Stimulated activated naive B cell treated with anti-CD40 and anti-IgM and Interleukin-4, amounts not matched to agents 10 μg/mL and 1 μg/mL and 100 μg/mL, for 72 hours (primary cell): Measurements from ENCODE around the gene SFT2D3.
A peak's percentile ranks its signal among the peaks of the same experiment; 100 is the strongest.

ENCODE experiments used
- ATAC-seq, 2 donors: fragments of 150-1000 bp; cut with Tn5 transposase; replicated peaks; 2 replicates each; pipeline ENCODE4 v1.10.0; 2021; ENCODE audit warnings: moderate library complexity in 1 of 2
- DNase-seq: peaks from one replicate; pipeline ENCODE4 v3.0.0; 2021
- H3K27ac Mint-ChIP-seq: one replicate; pipeline ENCODE4 v1.8.0; 2022; ENCODE audit warnings: mild to moderate bottlenecking, mixed read lengths
- H3K27me3 Mint-ChIP-seq, 2 donors: one replicate each; pipeline ENCODE4 v1.8.0; 2022; ENCODE audit warnings: mixed read lengths in 2 of 2
- H3K36me3 Mint-ChIP-seq, 2 donors: one replicate each; pipeline ENCODE4 v1.8.0; 2022; ENCODE audit warnings: mixed read lengths in 2 of 2, mild to moderate bottlenecking in 1 of 2
- H3K4me1 Mint-ChIP-seq, 2 donors: one replicate each; pipeline ENCODE4 v1.8.0; 2022; ENCODE audit warnings: mixed read lengths in 2 of 2, mild to moderate bottlenecking in 1 of 2
- H3K4me3 Mint-ChIP-seq, 2 donors: one replicate each; pipeline ENCODE4 v1.8.0; 2022; ENCODE audit warnings: mild to moderate bottlenecking in 2 of 2, mixed read lengths in 2 of 2, moderate library complexity in 1 of 2
- H3K9me3 Mint-ChIP-seq, 2 donors: one replicate each; pipeline ENCODE4 v1.8.0; 2022; ENCODE audit warnings: mixed read lengths in 2 of 2, mild to moderate bottlenecking in 1 of 2

SFT2D3 gene

GRCh38 chr2:127753374-127753773, 52.1 kb downstream of the SFT2D3 start:
- ATAC-seq (no peak), DNase-seq (no peak)
- Mint-ChIP-seq H3K4me3 (no peak overlapping the region), H3K27me3 (no peaks in the 10 kb centered on the region), H3K9me3 (no peaks in the 10 kb centered on the region), H3K36me3 (peaks cover 6 to 27% of the 10 kb centered on the region in 2 donors), H3K4me1 (peaks cover 10 to 22% of the 10 kb centered on the region in 2 donors), H3K27ac (no peak overlapping the region)

GRCh38 chr2:127754186-127754585, 52.9 kb downstream of the SFT2D3 start:
- ATAC-seq = no peak
- H3K4me3 Mint-ChIP-seq = no peak overlapping the region
- H3K27me3 Mint-ChIP-seq = no peaks in the 10 kb centered on the region
- no peaks in the 10 kb centered on the region for H3K9me3 Mint-ChIP-seq
- H3K4me1 Mint-ChIP-seq = peaks cover 6 to 16% of the 10 kb centered on the region in 2 donors
- peak overlapping the region; percentile 31 for H3K27ac Mint-ChIP-seq
- H3K36me3 Mint-ChIP-seq = peaks cover 5 to 32% of the 10 kb centered on the region in 2 donors
- DNase-seq = no peak
